ENCODE results near the gene RALGAPB. TPM values are rescaled to one million over a fixed set of nuclear protein-coding genes. Genes with fewer than 3 reads are reported as not detected.

RALGAPB gene
- total RNA-seq, 2 donors from 2014 or later: 38.3 to 45.5 TPM

DNA sequence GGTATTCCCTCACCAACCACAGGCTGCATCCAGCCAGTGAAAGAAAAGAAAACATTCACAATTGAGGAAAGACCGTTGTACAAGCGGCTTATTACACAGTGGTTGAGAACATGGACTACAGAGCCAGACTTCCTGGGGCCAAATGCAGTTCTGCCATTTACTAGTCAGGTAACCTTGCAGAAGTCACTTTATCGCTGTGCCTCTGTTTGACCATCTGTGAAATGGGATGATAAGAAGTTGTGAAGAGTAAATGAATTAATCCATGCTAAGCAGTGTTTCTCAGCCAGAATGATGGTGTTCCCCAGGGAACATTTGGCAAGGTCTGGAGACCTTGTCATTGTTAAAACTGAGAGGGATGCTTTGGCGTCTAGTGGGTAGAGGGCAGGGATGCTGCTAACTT is 143.8 kb downstream of the RALGAPB start:
- H3K9ac ChIP-seq (ENCODE audit: extremely low read depth, low read length, poor library complexity, severe bottlenecking): no peak overlapping the region
- peaks cover 5% of the 10 kb centered on the region for H3K4me1 ChIP-seq (ENCODE audit: control insufficient read depth, insufficient read depth, low read length)
- H3K4me3 ChIP-seq (ENCODE audit: low read length): no peak overlapping the region
- Mint-ChIP-seq H3K9me3 (peaks cover 1% of the 10 kb centered on the region), H3K4me1 (peaks cover 41% of the 10 kb centered on the region), H3K4me3 (no peak overlapping the region), H3K27me3 (ENCODE audit: insufficient read depth) (no peaks in the 10 kb centered on the region), H3K36me3 (ENCODE audit: low read depth) (peaks cover 35% of the 10 kb centered on the region), H3K27ac (no peak overlapping the region)
- DNase-seq: no peak
- H3K27ac ChIP-seq (ENCODE audit: low read depth, low read length): no peak overlapping the region
- no peaks in the 10 kb centered on the region for H3K27me3 ChIP-seq (ENCODE audit: control insufficient read depth, insufficient read depth, low read length, poor library complexity, severe bottlenecking)
- H3K36me3 ChIP-seq (ENCODE audit: control insufficient read depth, insufficient read depth, low read length): peaks cover 11% of the 10 kb centered on the region
- no peaks in the 10 kb centered on the region for H3K9me3 ChIP-seq (ENCODE audit: control insufficient read depth, low read length)
- 95 to 96% methylated on average over 4 of the region's 4 CpGs for WGBS, 2 experiments (ENCODE audit: insufficient coverage in 1 of 2, insufficient read length in 1 of 2)
- TF ChIP-seq CTCF (conservative IDR thresholded peaks at IDR 0.05): no peak

GRCh38 chr20:38617011-38617829 is 144.6 kb downstream of the RALGAPB start:
- no peak overlapping the region for H3K4me3 ChIP-seq (ENCODE audit: low read length)
- Mint-ChIP-seq H3K27ac (peak overlapping the region; percentile 79), H3K27me3 (ENCODE audit: insufficient read depth) (no peaks in the 10 kb centered on the region), H3K4me1 (peaks cover 42% of the 10 kb centered on the region), H3K9me3 (peaks cover 1% of the 10 kb centered on the region), H3K36me3 (ENCODE audit: low read depth) (peaks cover 36% of the 10 kb centered on the region), H3K4me3 (no peak overlapping the region)
- H3K9ac ChIP-seq (ENCODE audit: extremely low read depth, low read length, poor library complexity, severe bottlenecking): no peak overlapping the region
- no peak for TF ChIP-seq CTCF (conservative IDR thresholded peaks at IDR 0.05)
- peak; percentile 87 for DNase-seq
- WGBS, 2 experiments (ENCODE audit: insufficient coverage in 1 of 2, insufficient read length in 1 of 2): 78 to 86% methylated on average over 12 to 16 of the region's 16 CpGs
- H3K9me3 ChIP-seq (ENCODE audit: control insufficient read depth, low read length): no peaks in the 10 kb centered on the region
- H3K27me3 ChIP-seq (ENCODE audit: control insufficient read depth, insufficient read depth, low read length, poor library complexity, severe bottlenecking): no peaks in the 10 kb centered on the region
- no peak overlapping the region for H3K27ac ChIP-seq (ENCODE audit: low read depth, low read length)
- H3K4me1 ChIP-seq (ENCODE audit: control insufficient read depth, insufficient read depth, low read length): peaks cover 5% of the 10 kb centered on the region
- peaks cover 11% of the 10 kb centered on the region for H3K36me3 ChIP-seq (ENCODE audit: control insufficient read depth, insufficient read depth, low read length)

- H3K9me3 ChIP-seq (ENCODE audit: control insufficient read depth, low read length): no peaks in the 10 kb centered on the region
- Mint-ChIP-seq H3K27ac (peak overlapping the region; percentile 79), H3K4me3 (no peak overlapping the region), H3K36me3 (ENCODE audit: low read depth) (peaks cover 37% of the 10 kb centered on the region), H3K9me3 (peaks cover 1% of the 10 kb centered on the region), H3K4me1 (peaks cover 36% of the 10 kb centered on the region), H3K27me3 (ENCODE audit: insufficient read depth) (no peaks in the 10 kb centered on the region)
- H3K4me1 ChIP-seq (ENCODE audit: control insufficient read depth, insufficient read depth, low read length): no peaks in the 10 kb centered on the region
- 93 to 94% methylated on average over 3 to 4 of the region's 4 CpGs for WGBS, 2 experiments (ENCODE audit: insufficient coverage in 1 of 2, insufficient read length in 1 of 2)
- no peak for DNase-seq
- no peak for TF ChIP-seq CTCF (conservative IDR thresholded peaks at IDR 0.05)
- peaks cover 11% of the 10 kb centered on the region for H3K36me3 ChIP-seq (ENCODE audit: control insufficient read depth, insufficient read depth, low read length)
- H3K4me3 ChIP-seq (ENCODE audit: low read length): no peak overlapping the region
- no peaks in the 10 kb centered on the region for H3K27me3 ChIP-seq (ENCODE audit: control insufficient read depth, insufficient read depth, low read length, poor library complexity, severe bottlenecking)
- H3K9ac ChIP-seq (ENCODE audit: extremely low read depth, low read length, poor library complexity, severe bottlenecking): no peak overlapping the region
- no peak overlapping the region for H3K27ac ChIP-seq (ENCODE audit: low read depth, low read length)
Observed at GRCh38 chr20:38617830-38618196, 145.2 kb downstream of the RALGAPB start.

Data from endodermal cell (in vitro differentiated cells).